OCI-LY1 (cell line): ENCODE results near the gene DOK4.

Experiments used
- H2AFZ ChIP-seq: fragments of 200-600 bp; sonication (generic), shearing (Covaris generic); 2 replicates; pipeline ENCODE4 v1.6.0; 2014; ENCODE audit warnings: antibody characterized with exemption, mild to moderate bottlenecking, low read length
- H3F3A ChIP-seq: fragments of 200-600 bp; sonication (generic), shearing (Covaris generic); 2 replicates; pipeline ENCODE4 v1.6.0; 2014; ENCODE audit warnings: mild to moderate bottlenecking, antibody characterized with exemption, low read length, moderate library complexity; ENCODE audit not compliant: insufficient read depth
- H3K27ac ChIP-seq: fragments of 200-600 bp; sonication (generic); 2 replicates; pipeline ENCODE4 v1.5.1; 2014; ENCODE audit warnings: low read length, mixed run types, mild to moderate bottlenecking, low read depth; ENCODE audit not compliant: poor library complexity, severe bottlenecking
- H3K27me3 ChIP-seq: fragments of 200-600 bp; sonication (generic); 2 replicates; pipeline ENCODE4 v1.6.0; 2014; ENCODE audit warnings: antibody characterized with exemption, mild to moderate bottlenecking, low read length, moderate library complexity; ENCODE audit not compliant: insufficient read depth
- H3K36me3 ChIP-seq: fragments of 200-600 bp; sonication (generic); 2 replicates; pipeline ENCODE4 v1.6.1; 2014; ENCODE audit warnings: mild to moderate bottlenecking, antibody characterized with exemption, low read length, moderate library complexity, mixed read lengths; ENCODE audit not compliant: insufficient read depth
- H3K4me1 ChIP-seq: fragments of 200-600 bp; sonication (generic); 2 replicates; pipeline ENCODE4 v1.5.1; 2014; ENCODE audit warnings: mild to moderate bottlenecking, low read length, moderate library complexity; ENCODE audit not compliant: insufficient read depth, severe bottlenecking
- H3K4me2 ChIP-seq: fragments of 200-600 bp; sonication (generic), shearing (Covaris generic); 2 replicates; pipeline ENCODE4 v1.6.1; 2014; ENCODE audit warnings: low read length
- H3K4me3 ChIP-seq: fragments of 200-600 bp; sonication (generic); 2 replicates; pipeline ENCODE4 v1.5.1; 2014; ENCODE audit warnings: low read length, low read depth, mild to moderate bottlenecking, mixed read lengths; ENCODE audit not compliant: poor library complexity, severe bottlenecking
- H3K79me2 ChIP-seq: fragments of 200-600 bp; shearing (Covaris generic); 2 replicates; pipeline ENCODE4 v1.6.1; 2016; ENCODE audit warnings: mixed run types, low read length, mixed read lengths; ENCODE audit not compliant: insufficient read depth
- H3K9ac ChIP-seq: fragments of 200-600 bp; sonication (generic), shearing (Covaris generic); 2 replicates; pipeline ENCODE4 v1.6.1; 2014; ENCODE audit warnings: mild to moderate bottlenecking, low read length, mixed read lengths
- H3K9me2 ChIP-seq: fragments of 200-600 bp; sonication (generic), shearing (Covaris generic); 2 replicates; pipeline ENCODE4 v1.6.1; 2014; ENCODE audit warnings: low read depth, mild to moderate bottlenecking, low read length, mixed read lengths
- H3K9me3 ChIP-seq: fragments of 200-600 bp; shearing (Covaris generic); 2 replicates; pipeline ENCODE4 v1.6.1; 2014; ENCODE audit warnings: low read length, mixed read lengths
- H4K20me1 ChIP-seq: fragments of 200-600 bp; sonication (generic), shearing (Covaris generic); 2 replicates; pipeline ENCODE4 v1.6.0; 2016; ENCODE audit warnings: mild to moderate bottlenecking, low read length; ENCODE audit not compliant: insufficient read depth
- EZH2 ChIP-seq: fragments of 200-600 bp; sonication (generic), shearing (Covaris generic); IDR thresholded peaks from 2 replicates; pipeline ENCODE4 v1.8.0; 2017; ENCODE audit warnings: borderline replicate concordance, mixed run types, mild to moderate bottlenecking, antibody characterized with exemption, low read length, moderate library complexity, mixed read lengths
- TF ChIP-seq, protein P1 (sequence below): fragments of 200-600 bp; sonication (generic), shearing (Covaris generic); IDR thresholded peaks from 2 replicates; pipeline ENCODE4 v1.5.1; 2017; ENCODE audit warnings: mild to moderate bottlenecking, antibody characterized with exemption, low read length, moderate library complexity, mixed read lengths

DOK4 gene

DNA sequence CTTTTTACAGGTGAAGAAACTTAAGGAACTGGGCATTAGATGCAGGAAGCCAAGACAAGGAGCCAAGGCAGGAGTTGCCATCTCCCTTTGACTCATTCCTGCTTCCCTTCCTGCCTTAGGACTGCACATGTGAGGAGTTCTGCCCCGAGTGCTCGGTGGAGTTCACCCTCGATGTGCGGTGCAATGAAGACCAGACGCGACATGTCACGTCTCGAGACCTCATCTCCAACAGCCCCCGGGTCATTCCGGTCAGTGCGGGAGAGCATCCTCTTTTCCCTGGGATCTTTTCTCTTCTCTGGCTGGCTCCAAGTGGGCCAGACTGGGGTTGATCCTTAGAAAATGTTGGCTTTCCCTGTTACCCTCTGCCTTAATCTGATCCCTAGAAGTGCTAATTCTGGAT, 17.2 kb downstream of the DOK4 start:
- H3K27me3 ChIP-seq: no peaks in the 10 kb centered on the region
- H4K20me1 ChIP-seq: no peaks in the 10 kb centered on the region
- no peak overlapping the region for H3K27ac ChIP-seq
- no peak overlapping the region for H3K9ac ChIP-seq
- peaks cover 3% of the 10 kb centered on the region; the same call in 1 of the 2 replicates for H3K79me2 ChIP-seq
- no peaks in the 10 kb centered on the region for H3K4me1 ChIP-seq
- TF ChIP-seq, protein P1, sequence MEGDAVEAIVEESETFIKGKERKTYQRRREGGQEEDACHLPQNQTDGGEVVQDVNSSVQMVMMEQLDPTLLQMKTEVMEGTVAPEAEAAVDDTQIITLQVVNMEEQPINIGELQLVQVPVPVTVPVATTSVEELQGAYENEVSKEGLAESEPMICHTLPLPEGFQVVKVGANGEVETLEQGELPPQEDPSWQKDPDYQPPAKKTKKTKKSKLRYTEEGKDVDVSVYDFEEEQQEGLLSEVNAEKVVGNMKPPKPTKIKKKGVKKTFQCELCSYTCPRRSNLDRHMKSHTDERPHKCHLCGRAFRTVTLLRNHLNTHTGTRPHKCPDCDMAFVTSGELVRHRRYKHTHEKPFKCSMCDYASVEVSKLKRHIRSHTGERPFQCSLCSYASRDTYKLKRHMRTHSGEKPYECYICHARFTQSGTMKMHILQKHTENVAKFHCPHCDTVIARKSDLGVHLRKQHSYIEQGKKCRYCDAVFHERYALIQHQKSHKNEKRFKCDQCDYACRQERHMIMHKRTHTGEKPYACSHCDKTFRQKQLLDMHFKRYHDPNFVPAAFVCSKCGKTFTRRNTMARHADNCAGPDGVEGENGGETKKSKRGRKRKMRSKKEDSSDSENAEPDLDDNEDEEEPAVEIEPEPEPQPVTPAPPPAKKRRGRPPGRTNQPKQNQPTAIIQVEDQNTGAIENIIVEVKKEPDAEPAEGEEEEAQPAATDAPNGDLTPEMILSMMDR: no peak
- TF ChIP-seq EZH2: no peak
- no peak overlapping the region for H3K4me3 ChIP-seq
- no peak overlapping the region for H2AFZ ChIP-seq
- H3K9me2 ChIP-seq: no peaks in the 10 kb centered on the region
- H3K9me3 ChIP-seq: no peaks in the 10 kb centered on the region
- H3K4me2 ChIP-seq: no peak overlapping the region
- peaks cover 66% of the 10 kb centered on the region for H3K36me3 ChIP-seq
- H3F3A ChIP-seq: no peaks in the 10 kb centered on the region

DNA sequence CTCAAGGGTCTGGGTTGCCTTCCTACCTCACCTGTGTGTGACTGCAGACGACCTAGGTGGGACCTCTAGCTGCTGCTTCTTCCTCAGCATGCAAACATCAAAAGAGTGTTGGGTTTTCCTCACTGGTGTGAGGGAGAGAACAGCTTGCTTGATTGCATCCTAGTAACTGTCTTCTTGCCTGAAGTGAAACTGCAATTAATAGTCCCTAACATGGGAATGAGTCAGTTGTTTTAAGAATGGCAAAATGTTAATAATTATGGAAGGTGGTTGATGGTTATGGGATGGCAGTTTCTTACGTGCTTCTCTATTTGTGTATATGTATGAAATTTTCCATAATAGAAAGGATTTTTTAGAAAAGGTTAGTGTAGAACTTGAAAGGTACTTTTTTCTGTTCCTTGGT, 17.9 kb downstream of the DOK4 start:
- no peaks in the 10 kb centered on the region for H3K9me3 ChIP-seq
- H3K9me2 ChIP-seq: no peaks in the 10 kb centered on the region
- no peaks in the 10 kb centered on the region for H4K20me1 ChIP-seq
- peaks cover 4% of the 10 kb centered on the region for H3K4me1 ChIP-seq
- H3K79me2 ChIP-seq: peaks cover 3% of the 10 kb centered on the region; the same call in 1 of the 2 replicates
- TF ChIP-seq EZH2: no peak
- TF ChIP-seq, protein P1: no peak
- H3K4me3 ChIP-seq: no peak overlapping the region
- no peaks in the 10 kb centered on the region for H3K27me3 ChIP-seq
- H3F3A ChIP-seq: no peaks in the 10 kb centered on the region
- H3K36me3 ChIP-seq: peaks cover 68% of the 10 kb centered on the region
- H3K27ac ChIP-seq: no peak overlapping the region
- no peak overlapping the region for H2AFZ ChIP-seq
- no peak overlapping the region for H3K9ac ChIP-seq
- H3K4me2 ChIP-seq: no peak overlapping the region

DNA sequence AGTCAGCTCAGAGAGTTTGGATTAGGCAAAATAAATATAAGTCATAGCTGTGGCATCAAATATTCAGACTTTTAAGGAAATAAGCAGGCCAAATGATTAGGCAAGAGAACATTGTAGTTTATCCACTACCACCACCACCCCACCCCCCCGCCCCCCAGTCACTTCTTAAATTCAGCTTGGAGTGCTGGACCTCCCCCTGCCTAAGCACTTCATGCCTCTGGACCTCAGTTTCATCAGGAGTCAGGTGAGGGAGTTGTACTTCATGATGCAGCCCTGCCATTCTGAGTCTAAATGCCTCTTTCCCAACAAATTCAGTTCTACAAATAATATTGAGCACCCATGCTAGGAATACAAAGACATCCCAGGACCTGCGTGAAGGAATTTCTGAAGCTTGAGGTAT, 21.8 kb downstream of the DOK4 start:
- Histone ChIP-seq H4K20me1 (no peaks in the 10 kb centered on the region), H3K27ac (no peak overlapping the region), H3K4me2 (no peak overlapping the region), H3K4me1 (peaks cover 9% of the 10 kb centered on the region), H3K9ac (no peak overlapping the region), H3K36me3 (peaks cover 58% of the 10 kb centered on the region), H3F3A (no peaks in the 10 kb centered on the region), H3K9me2 (no peaks in the 10 kb centered on the region), H3K27me3 (no peaks in the 10 kb centered on the region), H3K4me3 (no peak overlapping the region), H2AFZ (no peak overlapping the region), H3K79me2 (peaks cover 8% of the 10 kb centered on the region), H3K9me3 (no peaks in the 10 kb centered on the region)
- TF ChIP-seq EZH2: no peak
- TF ChIP-seq, protein P1: no peak
